ENCODE data around the gene NTSR1. TPM values are rescaled to one million over a fixed set of nuclear protein-coding genes. Genes with fewer than 3 reads are reported as not detected.

NTSR1 gene
- total and polyA plus RNA-seq, 7 donors = 0.60 to 54.0 (median 8.8) TPM; not detected in 1

DNA sequence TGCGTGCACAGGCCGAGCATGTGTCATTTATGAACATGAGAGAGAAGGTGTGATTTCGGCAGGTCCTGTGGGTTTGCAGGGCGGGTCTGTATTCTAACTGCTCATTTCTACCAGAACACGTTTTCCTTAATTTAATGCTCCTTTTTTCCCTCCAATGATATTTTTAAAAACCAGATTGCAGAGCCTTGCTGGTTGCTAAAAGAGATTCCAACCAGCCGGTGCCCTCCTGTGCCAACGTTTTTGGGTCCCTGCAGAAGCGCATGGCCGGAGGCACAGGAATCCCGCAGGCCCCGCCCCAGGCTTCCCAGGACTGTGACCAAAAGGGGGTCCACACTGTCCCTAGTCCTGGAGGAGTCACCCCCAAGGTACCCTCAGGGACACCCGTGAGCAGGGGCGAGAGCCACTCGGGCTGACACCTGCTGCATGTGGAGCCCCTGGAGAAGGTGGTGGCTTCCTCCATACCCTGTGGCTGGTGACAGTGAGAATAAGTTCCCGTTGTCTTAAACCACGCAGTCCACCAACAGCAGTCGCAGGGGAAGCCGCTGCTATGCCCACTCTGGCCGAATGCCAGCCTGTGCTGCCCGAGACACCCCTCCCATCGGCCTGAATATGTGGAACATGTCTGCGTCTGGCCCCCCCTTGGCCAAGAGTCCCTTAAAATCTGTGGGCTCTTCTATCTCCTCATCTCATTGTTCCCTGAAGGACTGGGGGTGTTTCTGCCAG is 15.7 kb upstream of the NTSR1 start:
- TF ChIP-seq, protein P1, sequence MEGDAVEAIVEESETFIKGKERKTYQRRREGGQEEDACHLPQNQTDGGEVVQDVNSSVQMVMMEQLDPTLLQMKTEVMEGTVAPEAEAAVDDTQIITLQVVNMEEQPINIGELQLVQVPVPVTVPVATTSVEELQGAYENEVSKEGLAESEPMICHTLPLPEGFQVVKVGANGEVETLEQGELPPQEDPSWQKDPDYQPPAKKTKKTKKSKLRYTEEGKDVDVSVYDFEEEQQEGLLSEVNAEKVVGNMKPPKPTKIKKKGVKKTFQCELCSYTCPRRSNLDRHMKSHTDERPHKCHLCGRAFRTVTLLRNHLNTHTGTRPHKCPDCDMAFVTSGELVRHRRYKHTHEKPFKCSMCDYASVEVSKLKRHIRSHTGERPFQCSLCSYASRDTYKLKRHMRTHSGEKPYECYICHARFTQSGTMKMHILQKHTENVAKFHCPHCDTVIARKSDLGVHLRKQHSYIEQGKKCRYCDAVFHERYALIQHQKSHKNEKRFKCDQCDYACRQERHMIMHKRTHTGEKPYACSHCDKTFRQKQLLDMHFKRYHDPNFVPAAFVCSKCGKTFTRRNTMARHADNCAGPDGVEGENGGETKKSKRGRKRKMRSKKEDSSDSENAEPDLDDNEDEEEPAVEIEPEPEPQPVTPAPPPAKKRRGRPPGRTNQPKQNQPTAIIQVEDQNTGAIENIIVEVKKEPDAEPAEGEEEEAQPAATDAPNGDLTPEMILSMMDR (IDR thresholded peaks at IDR 0.05) = no peak
- TF ChIP-seq EP300 (IDR thresholded peaks at IDR 0.05) (no peak), POLR2AphosphoS5 (IDR thresholded peaks at IDR 0.05) (no peak), POLR2A (IDR thresholded peaks at IDR 0.05) (no peak)
- Histone ChIP-seq H3K27ac (no peak overlapping the region), H3K27me3 (no peaks in the 10 kb centered on the region), H3K4me1 (peaks cover 0 to 12% (median 9%) of the 10 kb centered on the region in 4 donors), H3K36me3 (no peaks in the 10 kb centered on the region), H3K4me3 (no peak overlapping the region), H3K9me3 (no peaks in the 10 kb centered on the region)
- intact Hi-C loops (cut with DNase I) = no loop called here
- no peak for DNase-seq
- WGBS, 2 donors = 70 to 81% methylated on average over 22 of the region's 22 CpGs

DNA sequence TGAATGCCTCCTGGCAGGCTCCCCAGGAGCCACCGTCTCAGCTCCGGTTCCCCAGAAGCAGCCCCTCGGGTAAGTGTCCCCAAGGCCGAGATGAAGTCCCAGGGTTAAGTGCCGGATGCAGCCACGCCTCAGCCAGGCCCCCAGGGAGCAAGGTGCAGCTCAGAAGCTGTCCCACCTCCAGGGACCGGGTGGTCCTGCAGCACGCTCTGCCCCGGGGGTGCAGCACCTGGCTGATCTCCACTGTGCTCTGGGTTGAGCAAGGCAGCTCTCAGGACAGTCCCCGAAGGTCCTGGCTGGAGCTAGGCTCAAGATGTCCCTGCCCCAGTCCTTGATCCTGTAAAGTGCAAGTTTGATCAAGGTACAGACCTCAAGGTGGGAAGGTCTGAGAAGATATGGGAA is 15.1 kb upstream of the NTSR1 start:
- Histone ChIP-seq H3K9me3 (no peaks in the 10 kb centered on the region), H3K4me3 (no peak overlapping the region), H3K4me1 (peaks cover 0 to 8% (median 6%) of the 10 kb centered on the region in 4 donors), H3K27me3 (no peaks in the 10 kb centered on the region), H3K36me3 (no peaks in the 10 kb centered on the region), H3K27ac (no peak overlapping the region)
- TF ChIP-seq POLR2AphosphoS5 (IDR thresholded peaks at IDR 0.05) (no peak), POLR2A (IDR thresholded peaks at IDR 0.05) (no peak), EP300 (IDR thresholded peaks at IDR 0.05) (no peak)
- TF ChIP-seq, protein P1 (IDR thresholded peaks at IDR 0.05) = no peak
- DNase-seq = no peak
- intact Hi-C loops (cut with DNase I) = no loop called here
- 69 to 79% methylated on average over 10 of the region's 10 CpGs for WGBS, 2 donors

DNA sequence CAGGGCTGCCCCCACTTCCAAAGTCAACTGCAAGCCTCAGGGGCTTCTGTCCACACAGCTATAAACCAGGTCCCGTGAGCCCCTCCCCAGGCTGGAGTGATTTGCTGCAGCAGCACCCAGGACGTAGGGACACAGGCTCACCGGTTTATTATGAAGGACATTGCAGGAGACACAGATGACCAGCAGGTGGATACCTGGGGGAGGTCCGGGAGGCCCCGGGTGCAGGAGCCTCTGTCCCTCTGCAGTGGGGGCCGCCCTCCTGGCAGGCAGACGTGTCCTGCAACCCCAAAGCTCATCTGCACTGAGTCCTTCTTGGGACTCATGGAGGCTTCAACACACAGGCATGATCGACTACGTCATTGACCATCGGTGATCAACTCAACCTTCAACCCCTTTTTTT is 14.5 kb upstream of the NTSR1 start:
- intact Hi-C loops (cut with DNase I) = no loop called here
- DNase-seq = no peak
- Histone ChIP-seq H3K36me3 (no peaks in the 10 kb centered on the region), H3K9me3 (no peaks in the 10 kb centered on the region), H3K27ac (no peak overlapping the region), H3K4me1 (peaks cover 0 to 2% (median under 1%) of the 10 kb centered on the region in 4 donors), H3K27me3 (no peaks in the 10 kb centered on the region), H3K4me3 (no peak overlapping the region)
- TF ChIP-seq, protein P1 (IDR thresholded peaks at IDR 0.05) = no peak
- TF ChIP-seq EP300 (IDR thresholded peaks at IDR 0.05) (no peak), POLR2AphosphoS5 (IDR thresholded peaks at IDR 0.05) (no peak), POLR2A (IDR thresholded peaks at IDR 0.05) (no peak)
- WGBS, 2 donors = 72 to 84% methylated on average over 10 of the region's 10 CpGs

DNA sequence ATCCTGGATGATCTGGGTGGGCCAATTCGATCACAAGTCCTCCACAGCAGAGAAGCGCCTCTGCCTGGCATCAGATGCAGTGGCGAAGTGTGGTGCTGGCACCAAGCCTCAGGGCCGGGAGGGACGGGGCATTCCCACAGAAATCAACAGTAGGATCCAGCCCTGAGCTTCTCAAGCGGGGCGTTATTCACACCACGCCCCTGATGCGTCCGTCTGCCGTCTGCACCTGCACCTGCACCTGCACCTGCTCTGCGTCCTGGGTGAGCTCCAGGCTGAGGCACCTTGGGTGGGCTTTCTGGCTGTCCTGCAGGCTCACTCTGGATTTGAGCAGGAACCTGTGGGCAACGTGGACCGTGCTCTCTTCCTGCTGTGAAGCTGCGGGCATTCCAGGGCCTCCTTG is 13.8 kb upstream of the NTSR1 start:
- 16 to 64% methylated on average over 15 of the region's 15 CpGs for WGBS, 2 donors

More for the DNA sequence above, 13.8 kb upstream of the NTSR1 start:
- no peak overlapping the region for H3K4me3 ChIP-seq
- H3K27ac ChIP-seq = no peak overlapping the region
- H3K9me3 ChIP-seq = no peaks in the 10 kb centered on the region
- H3K4me1 ChIP-seq = no peaks in the 10 kb centered on the region
- no peak for DNase-seq
- TF ChIP-seq POLR2AphosphoS5 (IDR thresholded peaks at IDR 0.05) (no peak), EP300 (IDR thresholded peaks at IDR 0.05) (no peak), POLR2A (IDR thresholded peaks at IDR 0.05) (no peak)
- TF ChIP-seq, protein P1 (IDR thresholded peaks at IDR 0.05) = no peak
- no peaks in the 10 kb centered on the region for H3K27me3 ChIP-seq
- no peaks in the 10 kb centered on the region for H3K36me3 ChIP-seq
- intact Hi-C loops (cut with DNase I) = no loop called here

Data from sigmoid colon (tissue), 7 donors.